ENCODE results near the gene MEN1. TPM values are rescaled to one million over a fixed set of nuclear protein-coding genes. Genes with fewer than 3 reads are reported as not detected.

MEN1 gene
- total RNA-seq, 1 donor from 2014 or later, result 24.6 TPM

GRCh38 chr11:64763526-64764039 lies 46.8 kb downstream of the MEN1 start:
- Histone ChIP-seq H3K36me3 (ENCODE audit: control insufficient read depth, insufficient read depth, low read length) (peaks cover 7% of the 10 kb centered on the region), H3K4me3 (ENCODE audit: low read depth, low read length) (no peak overlapping the region), H3K27me3 (ENCODE audit: control insufficient read depth, insufficient read depth, low read length) (peaks cover 2% of the 10 kb centered on the region)
- TF ChIP-seq CTCF (IDR thresholded peaks at IDR 0.05; ENCODE audit: insufficient read depth, low read length, poor library complexity, severe bottlenecking), result no peak
- DNase-seq (ENCODE audit: low read depth), result no peak

DNA sequence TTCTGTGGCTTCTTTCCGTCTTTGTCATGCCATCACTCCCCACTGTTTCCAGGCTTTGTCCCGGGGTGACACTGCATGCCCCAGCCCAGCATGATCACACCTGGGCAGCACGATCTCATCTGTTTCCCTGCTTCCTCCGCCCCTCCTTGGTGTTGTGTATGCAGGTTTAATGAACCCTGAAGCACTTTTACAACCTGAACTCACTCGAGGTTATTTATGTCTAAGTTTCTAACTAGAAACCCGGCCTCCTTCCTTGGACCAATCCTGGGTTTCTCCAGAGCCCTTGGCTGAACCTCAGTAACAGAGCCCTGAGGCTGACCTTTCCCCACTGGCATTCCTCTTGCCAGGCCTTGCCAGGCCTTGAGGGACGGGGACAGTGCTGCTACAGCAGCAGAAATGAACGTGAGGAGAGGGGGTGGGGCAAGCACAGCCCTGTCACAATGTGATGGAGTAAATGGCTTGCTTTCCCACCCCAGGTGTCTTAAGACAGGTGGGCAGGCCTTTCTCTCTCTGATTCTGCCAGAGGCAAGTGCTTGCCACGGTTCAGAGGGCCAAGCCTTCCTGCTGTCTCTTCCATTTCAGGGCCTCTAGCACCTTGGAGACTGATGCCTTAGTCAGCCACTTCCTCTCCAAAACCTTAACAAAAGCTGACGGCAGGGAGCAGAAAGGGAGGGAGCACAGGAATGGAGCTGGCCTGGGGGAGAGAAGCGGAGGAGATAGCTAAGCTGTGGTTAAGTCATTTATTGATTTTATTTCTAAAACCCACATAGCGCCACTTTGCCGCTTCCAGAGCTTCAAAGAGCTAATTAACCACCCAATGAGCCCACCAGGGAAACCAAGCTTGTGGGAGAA lies 47.5 kb downstream of the MEN1 start:
- Histone ChIP-seq H3K4me3 (ENCODE audit: low read depth, low read length) (no peak overlapping the region), H3K36me3 (ENCODE audit: control insufficient read depth, insufficient read depth, low read length) (peaks cover 7% of the 10 kb centered on the region)
- peak; percentile 80 for DNase-seq (ENCODE audit: low read depth)

GRCh38 chr11:64762277-64762673 lies 48.1 kb downstream of the MEN1 start:
- DNase-seq (ENCODE audit: low read depth), result no peak
- H3K4me3 ChIP-seq (ENCODE audit: low read depth, low read length), result no peak overlapping the region
- H3K27me3 ChIP-seq (ENCODE audit: control insufficient read depth, insufficient read depth, low read length), result peaks cover 2% of the 10 kb centered on the region
- no peak for TF ChIP-seq CTCF (IDR thresholded peaks at IDR 0.05; ENCODE audit: insufficient read depth, low read length, poor library complexity, severe bottlenecking)
- H3K36me3 ChIP-seq (ENCODE audit: control insufficient read depth, insufficient read depth, low read length), result peaks cover 6% of the 10 kb centered on the region

More for the DNA sequence above, 47.5 kb downstream of the MEN1 start:
- no peak for TF ChIP-seq CTCF (IDR thresholded peaks at IDR 0.05; ENCODE audit: insufficient read depth, low read length, poor library complexity, severe bottlenecking)
- peaks cover 2% of the 10 kb centered on the region for H3K27me3 ChIP-seq (ENCODE audit: control insufficient read depth, insufficient read depth, low read length)

DNA sequence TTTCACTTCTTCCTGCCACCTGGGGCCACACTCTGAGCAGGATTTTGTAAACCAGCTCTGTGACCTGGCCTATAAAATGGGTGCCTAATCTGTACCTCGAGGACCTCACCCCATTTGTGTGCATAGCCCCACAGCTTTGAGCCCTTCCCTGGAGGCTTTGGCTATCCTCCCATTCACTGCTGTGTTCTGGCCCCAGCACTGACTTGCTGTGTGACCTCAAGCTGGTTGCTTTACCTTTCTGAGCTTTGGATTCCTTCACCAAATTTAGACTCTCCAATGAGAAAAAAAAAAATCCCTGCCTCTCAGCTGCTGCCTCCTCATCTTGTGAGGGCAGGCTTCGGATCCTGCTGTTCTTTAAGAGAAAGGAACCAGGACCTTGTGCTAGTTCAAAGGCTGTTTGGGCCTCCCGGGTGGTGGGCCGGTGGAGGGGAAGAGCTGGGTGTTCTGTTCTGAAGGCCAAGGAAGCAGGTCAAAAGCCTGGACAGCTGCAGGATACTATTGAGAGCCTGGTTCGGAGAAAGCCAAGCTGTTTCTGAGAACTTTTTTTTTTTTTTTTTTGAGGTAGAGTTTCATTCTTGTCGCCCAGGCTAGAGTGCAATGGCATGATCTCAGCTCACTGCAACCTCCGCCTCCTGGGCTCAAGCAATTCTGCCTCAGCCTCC lies 49.5 kb downstream of the MEN1 start:
- TF ChIP-seq CTCF (IDR thresholded peaks at IDR 0.05; ENCODE audit: insufficient read depth, low read length, poor library complexity, severe bottlenecking), result no peak
- Histone ChIP-seq H3K4me3 (ENCODE audit: low read depth, low read length) (no peak overlapping the region), H3K27me3 (ENCODE audit: control insufficient read depth, insufficient read depth, low read length) (peaks cover 2% of the 10 kb centered on the region), H3K36me3 (ENCODE audit: control insufficient read depth, insufficient read depth, low read length) (peaks cover 2% of the 10 kb centered on the region)
- no peak for DNase-seq (ENCODE audit: low read depth)

DNA sequence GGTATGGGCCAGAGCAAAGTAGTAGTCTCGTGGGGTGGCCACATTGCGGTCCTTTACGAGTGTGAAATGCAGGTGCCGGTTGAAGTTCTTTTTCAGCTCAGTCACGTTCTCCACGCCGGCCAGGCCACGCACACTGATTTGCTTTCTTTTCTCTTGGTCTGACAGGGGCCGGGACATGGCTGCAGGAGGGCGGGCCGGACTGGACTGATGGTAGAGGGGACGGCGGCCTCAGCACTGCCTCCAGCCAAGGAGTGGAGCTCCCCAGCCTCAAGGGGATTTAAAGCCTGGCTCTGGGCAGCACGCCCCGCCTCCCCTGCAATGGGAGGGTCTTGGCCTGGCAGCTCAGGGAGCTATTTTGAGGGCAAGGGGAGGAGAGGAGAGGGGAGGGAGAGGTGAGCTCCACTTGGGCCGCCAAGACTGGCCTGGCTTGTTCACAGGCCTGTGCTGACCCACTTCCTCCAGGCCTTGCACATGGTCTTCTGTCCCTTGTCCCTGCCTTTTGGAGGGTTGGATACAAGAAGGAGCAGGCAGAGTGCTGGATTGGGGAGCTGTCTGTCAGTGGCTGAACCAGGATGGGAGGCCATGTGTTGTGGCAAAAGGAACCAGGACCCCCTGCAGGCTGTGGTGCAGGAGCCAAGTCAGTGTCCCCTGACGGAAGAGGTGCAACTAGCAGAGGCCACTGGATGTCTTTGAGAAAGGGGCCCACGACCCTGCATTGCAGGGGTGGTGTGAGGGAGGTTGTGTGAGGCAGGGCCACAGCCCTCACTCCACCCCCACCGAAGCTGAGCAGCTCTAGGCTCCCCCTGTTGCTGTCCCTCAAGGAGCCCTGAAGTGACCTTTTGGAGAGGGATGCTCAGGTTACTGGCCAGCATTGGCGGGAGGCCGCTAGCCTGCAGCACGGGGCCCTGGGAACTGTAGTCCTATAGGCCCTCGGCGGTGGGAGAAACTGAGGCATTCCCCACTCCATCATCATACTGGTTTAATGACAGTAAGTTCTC lies 50.3 kb downstream of the MEN1 start, which contains the start of gene PYGM:
PYGM (minus strand) TSS at position 253 of the 998 bp plus-strand sequence; CDS start at position 177, 76 bp downstream.
- no peak for DNase-seq (ENCODE audit: low read depth)
- TF ChIP-seq CTCF (IDR thresholded peaks at IDR 0.05; ENCODE audit: insufficient read depth, low read length, poor library complexity, severe bottlenecking), result no peak
- H3K4me3 ChIP-seq (ENCODE audit: low read depth, low read length), result no peak within 1 kb of the TSS
- H3K27me3 ChIP-seq (ENCODE audit: control insufficient read depth, insufficient read depth, low read length), result peaks cover 2% of the 10 kb centered on the region
- no peaks in the 10 kb centered on the region for H3K36me3 ChIP-seq (ENCODE audit: control insufficient read depth, insufficient read depth, low read length)

Measured in kidney epithelial cell (primary cell).